HepG2 (cell line): ENCODE results near the gene VPS52. TPM values are rescaled to one million over a fixed set of nuclear protein-coding genes. Genes with fewer than 3 reads are reported as not detected.

Experiments used
- ARNT ChIP-seq: fragments of 450-650 bp; IDR thresholded peaks from 2 replicates; pipeline ENCODE4 v1.6.1; 2017
- FOXP4 ChIP-seq: sonication (generic); formaldehyde crosslinking; IDR thresholded peaks from 2 replicates; pipeline ENCODE4 v1.4.0; 2020; ENCODE audit warnings: missing genetic modification reagents
- MED13 ChIP-seq: sonication (generic); formaldehyde crosslinking; IDR thresholded peaks from 2 replicates; pipeline ENCODE4 v1.5.0; 2020; ENCODE audit warnings: missing genetic modification reagents
- MED8 ChIP-seq: sonication (generic); formaldehyde crosslinking; IDR thresholded peaks from 2 replicates; pipeline ENCODE4 v1.8.1; 2023; ENCODE audit warnings: mild to moderate bottlenecking, missing genetic modification reagents; ENCODE audit not compliant: insufficient replicate concordance
- MTF2 ChIP-seq: sonication (generic); formaldehyde crosslinking; IDR thresholded peaks from 2 replicates; pipeline ENCODE4 v1.5.0; 2020; ENCODE audit warnings: missing genetic modification reagents, borderline replicate concordance
- MYNN ChIP-seq: sonication (generic); formaldehyde crosslinking; IDR thresholded peaks from 2 replicates; pipeline ENCODE4 v1.4.0; 2020; ENCODE audit warnings: mild to moderate bottlenecking, low read depth, missing genetic modification reagents
- NCOA2 ChIP-seq: sonication (generic); formaldehyde crosslinking; IDR thresholded peaks from 2 replicates; pipeline ENCODE4 v1.8.0; 2022; ENCODE audit warnings: inconsistent platforms
- RXRA ChIP-seq: sonication (generic); formaldehyde crosslinking; IDR thresholded peaks from 2 replicates; pipeline ENCODE4 v1.5.1; 2020; ENCODE audit warnings: missing genetic modification reagents
- SPEN ChIP-seq: sonication (generic); formaldehyde crosslinking; IDR thresholded peaks from 2 replicates; pipeline ENCODE4 v1.5.1; 2020; ENCODE audit warnings: low read depth, mild to moderate bottlenecking, missing genetic modification reagents
- TBX3 ChIP-seq: fragments of 450-650 bp; IDR thresholded peaks from 2 replicates; pipeline ENCODE4 v1.6.1; 2017; ENCODE audit warnings: antibody characterized with exemption, mild to moderate bottlenecking, inconsistent platforms, borderline replicate concordance
- THAP11 ChIP-seq: IDR thresholded peaks from 2 replicates; pipeline ENCODE4 v1.6.1; 2016; ENCODE audit warnings: missing biosample characterization, missing genetic modification reagents
- YEATS4 ChIP-seq: sonication (generic); formaldehyde crosslinking; IDR thresholded peaks from 2 replicates; pipeline ENCODE4 v1.4.0; 2020; ENCODE audit warnings: missing genetic modification reagents, borderline replicate concordance
- ZBTB33 ChIP-seq: sonication (generic); formaldehyde crosslinking; IDR thresholded peaks from 2 replicates; pipeline ENCODE4 v1.4.0; 2020; ENCODE audit warnings: missing genetic modification reagents
- ZNF253 ChIP-seq: sonication (generic); formaldehyde crosslinking; IDR thresholded peaks from 2 replicates; pipeline ENCODE4 v1.8.0; 2022; ENCODE audit warnings: mild to moderate bottlenecking, missing genetic modification reagents, borderline replicate concordance
- polyA plus RNA-seq, 8 experiments: library from polyadenylated mRNA; depleted of rRNA in 3 of 8; stranded (reverse) in 7 of 8; unstranded in 1 of 8; fragments of >200 nt; fragmentation: Illumina TruSeq in 4 of 8; extraction: Trizol in 4 of 8; gene quantifications; 2 replicates each; pipeline versions ENCODE4 v1.2.1 to v1.2.3, GENCODE V29; 2011 to 2016; ENCODE audit warnings: low read depth in 4 of 8, missing spikeins in 1 of 8, mixed read lengths in 1 of 8; ENCODE audit not compliant: insufficient read depth in 1 of 8
- total RNA-seq, 5 experiments: library from RNA; depleted of rRNA; stranded (reverse); fragments of >200 nt; fragmentation: Illumina TruSeq; extraction: Trizol; gene quantifications; 2 replicates each; pipeline ENCODE4 v1.2.3, GENCODE V29; 2016; ENCODE audit warnings: low read depth in 1 of 5
- TF ChIP-seq, protein P1 (sequence below): sonication (generic); formaldehyde crosslinking; IDR thresholded peaks from 2 replicates; pipeline ENCODE4 v1.5.0; 2020; ENCODE audit warnings: mild to moderate bottlenecking, missing genetic modification reagents
- TF ChIP-seq, protein P2 (sequence below): sonication (generic); formaldehyde crosslinking; IDR thresholded peaks from 2 replicates; pipeline ENCODE4 v1.4.0; 2020; ENCODE audit warnings: missing genetic modification reagents, mild to moderate bottlenecking, borderline replicate concordance
- TF ChIP-seq, protein P3 (sequence below): sonication (generic); formaldehyde crosslinking; IDR thresholded peaks from 2 replicates; pipeline ENCODE4 v1.4.0; 2020; ENCODE audit warnings: missing genetic modification reagents, mild to moderate bottlenecking, borderline replicate concordance
- TF ChIP-seq, protein P4 (sequence below): sonication (generic); formaldehyde crosslinking; IDR thresholded peaks from 2 replicates; pipeline ENCODE4 v1.4.0; 2020; ENCODE audit warnings: missing genetic modification reagents

Gene VPS52
- total and polyA plus RNA-seq, 2 of the 13 experiments (the other 11 are each of a cell fraction or from before 2014, with no cell fraction given) = 48.9 to 85.5 TPM

- TF ChIP-seq FOXP4 (CRISPR knock-in tag) (no peak), YEATS4 (CRISPR knock-in tag) (no peak), ZNF253 (0 out of 2 replicates have a peak, but pooled peaks have one; percentile 29), MED13 (CRISPR knock-in tag) (no peak), NCOA2 (CRISPR knock-in tag) (no peak), THAP11 (CRISPR knock-in tag) (no peak), SPEN (CRISPR knock-in tag) (no peak), MTF2 (CRISPR knock-in tag) (no peak), ZBTB33 (CRISPR knock-in tag) (peak; percentile 95), MYNN (no peak), MED8 (no peak), RXRA (CRISPR knock-in tag) (0 out of 2 replicates have a peak, but pooled peaks have one; percentile 16), ARNT (no peak), TBX3 (no peak)
- TF ChIP-seq, protein P1, sequence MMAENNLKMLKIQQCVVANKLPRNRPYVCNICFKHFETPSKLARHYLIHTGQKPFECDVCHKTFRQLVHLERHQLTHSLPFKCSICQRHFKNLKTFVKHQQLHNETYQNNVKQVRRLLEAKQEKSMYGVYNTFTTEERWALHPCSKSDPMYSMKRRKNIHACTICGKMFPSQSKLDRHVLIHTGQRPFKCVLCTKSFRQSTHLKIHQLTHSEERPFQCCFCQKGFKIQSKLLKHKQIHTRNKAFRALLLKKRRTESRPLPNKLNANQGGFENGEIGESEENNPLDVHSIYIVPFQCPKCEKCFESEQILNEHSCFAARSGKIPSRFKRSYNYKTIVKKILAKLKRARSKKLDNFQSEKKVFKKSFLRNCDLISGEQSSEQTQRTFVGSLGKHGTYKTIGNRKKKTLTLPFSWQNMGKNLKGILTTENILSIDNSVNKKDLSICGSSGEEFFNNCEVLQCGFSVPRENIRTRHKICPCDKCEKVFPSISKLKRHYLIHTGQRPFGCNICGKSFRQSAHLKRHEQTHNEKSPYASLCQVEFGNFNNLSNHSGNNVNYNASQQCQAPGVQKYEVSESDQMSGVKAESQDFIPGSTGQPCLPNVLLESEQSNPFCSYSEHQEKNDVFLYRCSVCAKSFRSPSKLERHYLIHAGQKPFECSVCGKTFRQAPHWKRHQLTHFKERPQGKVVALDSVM (CRISPR knock-in tag) = no peak
- TF ChIP-seq, protein P2, sequence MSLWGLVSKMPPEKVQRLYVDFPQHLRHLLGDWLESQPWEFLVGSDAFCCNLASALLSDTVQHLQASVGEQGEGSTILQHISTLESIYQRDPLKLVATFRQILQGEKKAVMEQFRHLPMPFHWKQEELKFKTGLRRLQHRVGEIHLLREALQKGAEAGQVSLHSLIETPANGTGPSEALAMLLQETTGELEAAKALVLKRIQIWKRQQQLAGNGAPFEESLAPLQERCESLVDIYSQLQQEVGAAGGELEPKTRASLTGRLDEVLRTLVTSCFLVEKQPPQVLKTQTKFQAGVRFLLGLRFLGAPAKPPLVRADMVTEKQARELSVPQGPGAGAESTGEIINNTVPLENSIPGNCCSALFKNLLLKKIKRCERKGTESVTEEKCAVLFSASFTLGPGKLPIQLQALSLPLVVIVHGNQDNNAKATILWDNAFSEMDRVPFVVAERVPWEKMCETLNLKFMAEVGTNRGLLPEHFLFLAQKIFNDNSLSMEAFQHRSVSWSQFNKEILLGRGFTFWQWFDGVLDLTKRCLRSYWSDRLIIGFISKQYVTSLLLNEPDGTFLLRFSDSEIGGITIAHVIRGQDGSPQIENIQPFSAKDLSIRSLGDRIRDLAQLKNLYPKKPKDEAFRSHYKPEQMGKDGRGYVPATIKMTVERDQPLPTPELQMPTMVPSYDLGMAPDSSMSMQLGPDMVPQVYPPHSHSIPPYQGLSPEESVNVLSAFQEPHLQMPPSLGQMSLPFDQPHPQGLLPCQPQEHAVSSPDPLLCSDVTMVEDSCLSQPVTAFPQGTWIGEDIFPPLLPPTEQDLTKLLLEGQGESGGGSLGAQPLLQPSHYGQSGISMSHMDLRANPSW (CRISPR knock-in tag) = no peak
- TF ChIP-seq, protein P3, sequence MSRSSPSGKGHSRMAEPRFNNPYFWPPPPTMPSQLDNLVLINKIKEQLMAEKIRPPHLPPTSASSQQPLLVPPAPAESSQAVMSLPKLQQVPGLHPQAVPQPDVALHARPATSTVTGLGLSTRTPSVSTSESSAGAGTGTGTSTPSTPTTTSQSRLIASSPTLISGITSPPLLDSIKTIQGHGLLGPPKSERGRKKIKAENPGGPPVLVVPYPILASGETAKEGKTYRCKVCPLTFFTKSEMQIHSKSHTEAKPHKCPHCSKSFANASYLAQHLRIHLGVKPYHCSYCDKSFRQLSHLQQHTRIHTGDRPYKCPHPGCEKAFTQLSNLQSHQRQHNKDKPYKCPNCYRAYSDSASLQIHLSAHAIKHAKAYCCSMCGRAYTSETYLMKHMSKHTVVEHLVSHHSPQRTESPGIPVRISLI (CRISPR knock-in tag) = no peak
- TF ChIP-seq, protein P4, sequence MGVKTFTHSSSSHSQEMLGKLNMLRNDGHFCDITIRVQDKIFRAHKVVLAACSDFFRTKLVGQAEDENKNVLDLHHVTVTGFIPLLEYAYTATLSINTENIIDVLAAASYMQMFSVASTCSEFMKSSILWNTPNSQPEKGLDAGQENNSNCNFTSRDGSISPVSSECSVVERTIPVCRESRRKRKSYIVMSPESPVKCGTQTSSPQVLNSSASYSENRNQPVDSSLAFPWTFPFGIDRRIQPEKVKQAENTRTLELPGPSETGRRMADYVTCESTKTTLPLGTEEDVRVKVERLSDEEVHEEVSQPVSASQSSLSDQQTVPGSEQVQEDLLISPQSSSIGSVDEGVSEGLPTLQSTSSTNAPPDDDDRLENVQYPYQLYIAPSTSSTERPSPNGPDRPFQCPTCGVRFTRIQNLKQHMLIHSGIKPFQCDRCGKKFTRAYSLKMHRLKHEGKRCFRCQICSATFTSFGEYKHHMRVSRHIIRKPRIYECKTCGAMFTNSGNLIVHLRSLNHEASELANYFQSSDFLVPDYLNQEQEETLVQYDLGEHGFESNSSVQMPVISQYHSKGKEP (CRISPR knock-in tag) = no peak
These were observed 25.2 kb upstream of the VPS52 start (continued) for GRCh38 chr6:33296797-33297405.
